ENCODE data around the gene ACOX3.
"Not testable (repeated sequence)": the region's sequence is repeated elsewhere in the genome, so short reads cannot be mapped to it uniquely, and the experiment has no call there.

The ACOX3 gene

GRCh38 chr4:8362483-8362882 is 78.0 kb downstream of the ACOX3 start:
- in situ Hi-C loops (cut with MboI; ENCODE audit: low sequenced_read_pairs), result no loop called here

GRCh38 chr4:8359193-8359592 is 81.3 kb downstream of the ACOX3 start:
- in situ Hi-C loops (cut with MboI; ENCODE audit: low sequenced_read_pairs), result no loop called here

GRCh38 chr4:8356856-8357255 is 83.7 kb downstream of the ACOX3 start:
- in situ Hi-C loops (cut with MboI; ENCODE audit: low sequenced_read_pairs), result no loop called here

- in situ Hi-C loops (cut with MboI; ENCODE audit: low sequenced_read_pairs), result no loop called here
Measured at GRCh38 chr4:8355864-8356565, 84.5 kb downstream of the ACOX3 start.

- in situ Hi-C loops (cut with MboI; ENCODE audit: low sequenced_read_pairs), result no loop called here
Measured at GRCh38 chr4:8355306-8355705, 85.2 kb downstream of the ACOX3 start.

GRCh38 chr4:8353912-8354453 is 86.5 kb downstream of the ACOX3 start:
- in situ Hi-C loops (cut with MboI; ENCODE audit: low sequenced_read_pairs), result no loop called here

GRCh38 chr4:8353158-8353669 is 87.3 kb downstream of the ACOX3 start:
- in situ Hi-C loops (cut with MboI; ENCODE audit: low sequenced_read_pairs), result no loop called here

GRCh38 chr4:8352368-8353157 is 88.0 kb downstream of the ACOX3 start:
- in situ Hi-C loops (cut with MboI; ENCODE audit: low sequenced_read_pairs), result no loop called here

GRCh38 chr4:8351931-8352367 is 88.6 kb downstream of the ACOX3 start:
- in situ Hi-C loops (cut with MboI; ENCODE audit: low sequenced_read_pairs), result no loop called here

GRCh38 chr4:8350841-8351461 is 89.6 kb downstream of the ACOX3 start:
- in situ Hi-C loops (cut with MboI; ENCODE audit: low sequenced_read_pairs), result no loop called here

- in situ Hi-C loops (cut with MboI; ENCODE audit: low sequenced_read_pairs), result no loop called here
Measured at GRCh38 chr4:8350352-8350751, 90.2 kb downstream of the ACOX3 start.

GRCh38 chr4:8349664-8350236 is 90.8 kb downstream of the ACOX3 start:
- in situ Hi-C loops (cut with MboI; ENCODE audit: low sequenced_read_pairs), result no loop called here

- in situ Hi-C loops (cut with MboI; ENCODE audit: low sequenced_read_pairs), result not testable (repeated sequence)
Measured at GRCh38 chr4:8349236-8349635, 91.3 kb downstream of the ACOX3 start.

GRCh38 chr4:8348071-8348470 is 92.5 kb downstream of the ACOX3 start:
- in situ Hi-C loops (cut with MboI; ENCODE audit: low sequenced_read_pairs), result no loop called here

- in situ Hi-C loops (cut with MboI; ENCODE audit: low sequenced_read_pairs), result no loop called here
Measured at GRCh38 chr4:8347660-8348059, 92.9 kb downstream of the ACOX3 start.

GRCh38 chr4:8346838-8347605 is 93.5 kb downstream of the ACOX3 start:
- in situ Hi-C loops (cut with MboI; ENCODE audit: low sequenced_read_pairs), result no loop called here

- in situ Hi-C loops (cut with MboI; ENCODE audit: low sequenced_read_pairs), result no loop called here
Measured at GRCh38 chr4:8345946-8346814, 94.3 kb downstream of the ACOX3 start.

- in situ Hi-C loops (cut with MboI; ENCODE audit: low sequenced_read_pairs), result no loop called here
Measured at GRCh38 chr4:8345053-8345945, 95.2 kb downstream of the ACOX3 start.

Data from HL-60/S4 (cell line).